Muscle of back (tissue), 13 donors: ENCODE results near the gene F11. TPM values are rescaled to one million over a fixed set of nuclear protein-coding genes. Genes with fewer than 3 reads are reported as not detected.
"Not testable (repeated sequence)": the region's sequence is repeated elsewhere in the genome, so short reads cannot be mapped to it uniquely, and the experiment has no call there.

Source experiments
- DNase-seq, 3 donors: peaks; one replicate each; pipeline versions ENCODE4 v3.0.0 to v3.0.0-alpha.2; 2013
- long read RNA-seq, 9 donors: transcript quantifications; one replicate each; lab custom pipeline, GENCODE V29; 2026
- polyA plus RNA-seq, 10 donors: library from polyadenylated mRNA; unstranded; fragments of 120-200 nt; gene quantifications; one replicate each; pipeline ENCODE4 v1.2.1, GENCODE V29; 2013; ENCODE audit not compliant: insufficient read length in 10 of 10

Gene F11
- under 1 TPM in 1 of 10 donors, not detected in 9; 0.14 TPM for polyA plus RNA-seq
- long read RNA-seq, donor 1: 0 reads
- long read RNA-seq, donor 2: 0 reads
- long read RNA-seq, donor 3: 0 reads
- long read RNA-seq, donor 4: 0 reads
- long read RNA-seq, donor 5: 0 reads
- long read RNA-seq, donor 6: 0 reads
- long read RNA-seq, donor 7: 0 reads
- long read RNA-seq, donor 8: 0 reads
- long read RNA-seq, donor 9: 0 reads

- no peak for DNase-seq
Measured at GRCh38 chr4:186265683-186266652, at the start of gene F11. F11 (plus strand) TSS chr4:186266189; CDS start chr4:186267137, 948 bp downstream.

- peak in 1 of 3 donors; percentile 26 for DNase-seq
Measured at GRCh38 chr4:186216465-186217024, 49.4 kb upstream of the F11 start.

DNA sequence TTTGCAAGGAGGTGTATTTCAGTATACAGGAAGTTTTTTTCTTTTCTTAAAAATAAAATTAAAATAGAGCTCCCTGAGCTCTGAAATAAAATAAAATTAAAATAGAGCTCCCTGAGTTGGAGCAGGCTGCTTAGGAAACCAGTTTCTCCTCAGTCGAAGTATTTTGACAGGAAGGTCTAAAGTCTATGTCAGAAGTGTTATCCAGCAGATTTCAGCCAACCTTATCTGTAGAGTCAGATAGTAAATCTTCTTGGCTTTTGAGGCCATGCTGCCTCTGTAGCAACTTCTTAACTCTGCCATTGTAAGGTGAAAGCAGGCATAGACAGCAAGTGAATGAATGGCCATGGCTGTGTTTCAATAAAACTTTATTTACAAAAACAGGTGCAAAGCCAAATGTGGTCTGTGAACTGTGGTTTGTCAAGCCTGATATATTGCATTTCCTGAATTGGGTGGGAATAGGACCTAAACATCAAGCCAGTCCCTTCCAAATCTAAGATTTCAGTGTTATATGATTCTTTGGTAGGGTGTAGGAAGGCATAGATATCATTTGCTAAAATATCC lies 48.2 kb upstream of the F11 start:
- no peak for DNase-seq

DNA sequence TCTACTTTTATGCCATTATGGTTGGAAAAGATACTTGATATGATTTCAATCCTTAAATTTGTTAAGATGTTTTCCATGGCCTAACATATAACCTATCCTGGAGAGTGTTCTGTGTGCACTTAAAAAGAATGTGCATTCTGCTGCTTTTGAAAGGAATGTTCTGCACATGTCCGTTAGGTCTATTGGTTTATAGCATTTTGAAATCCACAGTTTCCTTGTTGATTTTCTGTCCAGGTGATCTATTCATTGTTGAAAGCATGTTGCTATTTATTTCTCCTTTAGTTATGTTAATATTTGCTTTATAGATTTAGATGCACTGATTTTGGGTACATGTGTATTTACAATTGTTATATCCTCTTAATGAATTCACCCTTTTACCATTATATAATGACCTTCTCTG lies 44.4 kb upstream of the F11 start:
- no peak for DNase-seq

DNA sequence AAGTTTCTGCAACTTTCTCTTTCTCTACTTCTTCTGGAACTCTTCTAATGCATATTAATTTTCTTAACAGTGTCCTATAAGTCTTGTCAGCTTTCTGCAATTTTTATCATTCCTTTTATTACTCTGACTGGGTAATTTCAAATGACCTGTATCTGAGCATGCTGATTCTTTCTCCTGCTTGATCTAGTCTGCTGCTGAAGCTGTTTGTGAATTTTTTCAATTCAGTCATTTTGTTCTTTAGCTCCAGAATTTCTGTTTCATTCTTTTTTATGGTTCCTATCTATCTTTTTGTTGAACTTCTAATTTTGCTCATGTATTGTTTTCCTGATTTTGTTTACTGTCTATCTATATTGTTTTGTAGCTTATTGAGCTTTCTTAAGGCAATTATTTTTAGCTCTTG lies 40.1 kb upstream of the F11 start:
- no peak for DNase-seq

DNA sequence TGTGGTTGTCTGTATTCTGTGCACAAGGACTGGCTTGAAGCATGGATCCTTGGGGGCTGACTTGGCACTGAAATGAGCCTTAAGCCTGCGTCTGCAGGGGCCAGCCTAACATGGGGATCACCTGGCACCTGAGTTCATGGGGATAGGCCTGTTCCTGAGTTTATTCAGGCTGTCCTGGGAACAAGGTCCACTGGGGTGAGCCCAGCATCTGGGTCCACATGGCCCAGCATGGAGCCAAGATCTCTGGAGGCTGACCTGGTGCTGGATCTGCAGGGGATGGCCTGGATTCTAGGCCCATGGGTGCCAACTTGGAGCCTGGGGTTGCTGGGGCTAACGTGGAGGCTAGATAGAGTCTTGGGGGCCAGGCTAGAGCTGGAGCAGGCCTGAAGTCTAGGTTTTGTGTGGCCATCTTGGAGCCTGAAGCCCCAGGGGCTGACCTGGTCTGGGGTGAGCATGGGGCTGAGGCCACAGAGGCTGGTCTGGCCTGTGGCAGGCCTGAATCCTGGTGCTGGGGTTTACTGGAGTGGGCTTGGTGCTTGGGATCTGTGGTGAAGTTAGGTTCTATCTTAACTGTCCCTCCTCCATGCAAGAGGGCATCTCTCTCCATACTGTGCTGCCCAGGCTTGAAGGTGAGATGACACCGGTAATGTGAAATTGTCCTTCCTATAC lies 39.3 kb upstream of the F11 start:
- no peak for DNase-seq

DNA sequence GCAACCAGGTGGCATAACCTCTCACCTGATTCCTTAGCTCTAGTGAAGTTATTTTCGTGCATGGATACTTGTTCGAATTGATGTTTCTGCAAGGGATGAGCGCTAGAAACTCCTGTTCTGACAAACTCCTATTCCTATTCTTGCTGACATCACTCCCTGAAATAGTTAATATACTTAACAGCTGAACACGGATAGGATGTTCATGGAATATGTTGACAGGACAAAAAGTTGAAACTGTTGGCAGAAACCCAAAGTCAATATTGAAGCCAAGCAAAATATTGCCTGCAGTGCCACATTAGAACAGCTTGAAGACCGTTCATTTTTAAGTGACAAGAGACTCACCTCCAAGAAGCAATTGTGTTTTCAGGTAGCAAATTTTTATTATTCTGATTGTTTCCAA lies 38.8 kb upstream of the F11 start, which contains the start of gene KLKB1:
Gene KLKB1 (plus strand): TSS at position 287 of the 400 bp plus-strand sequence. CDS start 689 bp downstream, outside the sequence.
- no peak for DNase-seq

DNA sequence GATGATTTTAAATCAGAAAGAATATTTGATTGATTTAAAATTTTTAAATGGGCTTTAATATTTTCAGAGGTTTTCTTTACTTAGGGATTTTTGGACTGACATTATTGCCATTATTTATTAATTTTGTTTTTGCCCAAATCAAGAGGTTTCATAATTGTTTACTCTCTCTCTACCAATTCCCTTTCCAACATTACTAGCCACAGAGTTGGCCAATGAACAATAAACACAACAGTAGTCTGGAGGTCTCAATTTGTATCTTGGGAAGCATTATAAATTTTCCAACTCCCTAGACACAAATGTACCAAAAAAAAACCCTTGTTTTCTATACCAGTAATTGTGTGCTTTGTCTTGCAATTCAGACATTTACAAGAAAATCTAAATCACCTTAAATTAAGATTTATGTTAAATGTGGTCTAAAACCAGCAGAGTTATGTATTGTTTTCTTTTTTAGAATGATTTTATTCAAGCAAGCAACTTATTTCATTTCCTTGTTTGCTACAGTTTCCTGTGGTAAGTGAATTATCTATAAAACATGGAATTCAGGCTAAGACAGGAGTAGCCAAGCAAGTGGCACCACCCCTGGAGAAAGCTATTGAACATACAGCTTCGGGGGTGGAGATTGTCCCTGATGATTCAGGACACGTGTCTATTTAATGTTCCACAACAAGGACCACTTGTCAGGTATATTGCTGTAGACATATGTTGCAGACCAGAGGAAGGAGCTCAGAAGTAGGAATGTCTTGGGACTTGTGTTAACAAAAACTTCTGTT lies 38.1 kb upstream of the F11 start:
- peak in 1 of 3 donors; percentile 30 for DNase-seq

GRCh38 chr4:186228514-186228894 lies 37.5 kb upstream of the F11 start:
- no peak for DNase-seq

DNA sequence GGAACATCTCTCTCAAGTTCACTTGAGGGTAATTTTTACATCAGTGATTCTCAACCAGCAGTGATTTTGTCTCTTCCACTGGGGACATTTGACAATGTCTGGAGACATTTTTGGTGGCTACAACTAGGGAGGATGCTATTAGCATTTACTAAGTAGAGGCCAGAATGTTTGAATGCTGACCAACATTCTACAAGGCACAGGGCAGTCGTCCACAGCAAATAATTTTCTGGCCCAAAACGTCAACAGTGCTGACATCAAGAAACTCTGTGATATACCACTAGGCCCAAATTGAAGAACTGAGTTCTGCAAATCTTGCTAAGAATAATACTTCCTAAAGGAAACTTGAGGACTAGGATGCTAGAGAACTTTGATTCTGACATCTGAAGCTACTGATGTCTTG lies 31.6 kb upstream of the F11 start:
- DNase-seq: no peak

DNA sequence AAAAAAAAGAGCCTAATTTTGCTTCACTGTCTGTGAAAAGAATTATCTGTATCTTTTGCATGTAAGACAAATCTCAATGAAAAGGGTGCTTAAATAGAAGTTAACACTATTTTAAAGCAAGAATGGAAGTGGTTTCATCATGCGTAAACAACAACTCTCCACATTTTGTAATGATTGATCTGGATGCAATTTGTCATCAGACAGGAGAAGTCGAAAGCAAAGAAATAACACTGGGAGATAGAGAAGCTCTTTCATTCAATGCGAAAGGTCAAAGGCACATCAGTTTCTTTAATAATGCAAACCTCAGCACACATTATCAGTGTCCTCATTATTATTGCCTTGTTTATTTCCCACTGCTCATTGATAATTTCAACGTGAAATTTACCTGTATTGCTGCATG lies 29.9 kb upstream of the F11 start:
- DNase-seq: no peak

DNA sequence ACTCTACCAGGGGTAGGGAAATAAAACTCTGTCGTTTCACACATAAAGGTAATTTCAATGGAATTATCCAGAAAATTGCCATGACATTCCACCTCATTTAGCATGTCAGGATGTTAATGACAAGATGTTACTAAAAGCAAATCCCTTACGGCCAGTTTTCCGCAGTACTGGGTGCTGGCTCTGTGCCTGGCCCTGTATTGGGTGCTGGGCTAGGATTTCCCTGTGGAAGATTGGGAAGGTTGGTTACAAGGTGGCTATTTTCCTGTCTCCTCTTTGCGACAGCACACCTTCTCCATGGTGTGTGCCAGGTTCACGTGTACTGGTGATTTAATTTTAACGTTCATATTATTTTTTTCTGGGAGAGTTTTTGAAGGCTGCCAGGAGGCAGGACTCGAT lies 25.5 kb upstream of the F11 start:
- no peak for DNase-seq

- DNase-seq: no peak
Measured at GRCh38 chr4:186240848-186241491, 25.0 kb upstream of the F11 start.

GRCh38 chr4:186241616-186242015 lies 24.4 kb upstream of the F11 start:
- no peak for DNase-seq

DNA sequence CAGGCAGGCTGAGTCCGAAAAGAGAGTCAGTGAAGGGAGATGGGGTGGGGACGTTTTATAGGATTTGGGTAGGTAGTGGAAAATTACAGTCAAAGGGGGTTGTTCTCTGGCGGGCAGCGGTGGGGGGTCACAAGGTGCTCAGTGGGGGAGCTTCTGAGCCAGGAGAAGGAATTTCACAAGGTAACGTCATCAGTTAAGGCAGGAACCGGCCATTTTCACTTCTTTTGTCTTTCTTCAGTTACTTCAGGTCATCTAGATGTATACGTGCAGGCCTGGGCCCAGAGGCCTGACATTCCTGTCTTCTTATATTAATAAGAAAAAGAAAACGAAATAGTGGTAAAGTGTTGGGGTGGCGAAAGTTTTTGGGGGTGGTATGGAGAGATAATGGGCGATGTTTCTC lies 24.0 kb upstream of the F11 start:
- not testable (repeated sequence) for DNase-seq

GRCh38 chr4:186243331-186243730 lies 22.7 kb upstream of the F11 start:
- no peak for DNase-seq

DNA sequence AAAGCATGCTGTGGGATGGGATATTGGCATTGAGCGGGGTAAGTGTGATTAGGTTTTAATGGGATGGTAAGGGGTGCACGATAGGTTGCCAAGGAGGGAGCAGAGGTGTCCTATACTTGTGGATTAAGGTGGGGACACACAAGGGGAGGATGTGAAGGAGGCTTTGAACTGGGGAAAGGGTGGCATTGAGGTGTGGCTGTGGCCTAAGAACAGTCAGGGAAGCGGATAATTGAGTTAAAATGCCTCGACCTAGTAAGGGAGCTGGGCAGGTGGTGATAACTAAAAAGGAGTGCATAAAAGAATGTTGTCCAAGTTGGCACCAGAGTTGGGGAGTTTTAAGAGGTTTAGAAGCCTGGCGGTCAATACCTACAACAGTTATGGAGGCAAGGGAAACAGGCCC lies 21.2 kb upstream of the F11 start:
- no peak for DNase-seq

GRCh38 chr4:186247062-186247752 lies 18.8 kb upstream of the F11 start:
- DNase-seq: not testable (repeated sequence)

- DNase-seq: no peak
Measured at GRCh38 chr4:186248643-186249042, 17.3 kb upstream of the F11 start.
